DMS 273 (cell line): ENCODE measurements around the gene DZIP1.
A peak's percentile ranks its signal among the peaks of the same experiment; 100 is the strongest.

Source experiments
- DNase-seq: peaks from one replicate; lab custom pipeline; 2025; ENCODE audit not compliant: unreplicated experiment; lab: John Stamatoyannopoulos, UW

Gene DZIP1

GRCh38 chr13:95643936-95644598 is 439 bp downstream of the DZIP1 start:
- DNase-seq: peak; percentile 66

- DNase-seq: peak; percentile 49
Observed at GRCh38 chr13:95643571-95643935, 953 bp downstream of the DZIP1 start.

GRCh38 chr13:95642999-95643398 is 1.5 kb downstream of the DZIP1 start:
- DNase-seq: no peak

GRCh38 chr13:95642028-95642621 is 2.4 kb downstream of the DZIP1 start:
- DNase-seq: no peak

GRCh38 chr13:95641291-95642027 is 3.0 kb downstream of the DZIP1 start:
- DNase-seq: no peak

GRCh38 chr13:95636853-95637252 is 7.7 kb downstream of the DZIP1 start:
- DNase-seq: no peak

- no peak for DNase-seq
Observed at GRCh38 chr13:95630593-95630992, 13.9 kb downstream of the DZIP1 start.

- no peak for DNase-seq
Observed at GRCh38 chr13:95629071-95629470, 15.4 kb downstream of the DZIP1 start.

GRCh38 chr13:95628488-95628887 is 16.0 kb downstream of the DZIP1 start:
- no peak for DNase-seq

- DNase-seq: no peak
Observed at GRCh38 chr13:95627590-95627989, 16.9 kb downstream of the DZIP1 start.

- DNase-seq: no peak
Observed at GRCh38 chr13:95626768-95627167, 17.7 kb downstream of the DZIP1 start.

- peak; percentile 54 for DNase-seq
Observed at GRCh38 chr13:95624020-95624419, 20.5 kb downstream of the DZIP1 start.

- DNase-seq: no peak
Observed at GRCh38 chr13:95623141-95623540, 21.4 kb downstream of the DZIP1 start.

- DNase-seq: no peak
Observed at GRCh38 chr13:95620825-95621498, 23.5 kb downstream of the DZIP1 start.

- no peak for DNase-seq
Observed at GRCh38 chr13:95620030-95620824, 24.3 kb downstream of the DZIP1 start.

- no peak for DNase-seq
Observed at GRCh38 chr13:95615539-95615938, 29.0 kb downstream of the DZIP1 start.

- DNase-seq: no peak
Observed at GRCh38 chr13:95614641-95615245, 29.8 kb downstream of the DZIP1 start.

- no peak for DNase-seq
Observed at GRCh38 chr13:95608640-95609323, 35.7 kb downstream of the DZIP1 start.

GRCh38 chr13:95607366-95607765 is 37.1 kb downstream of the DZIP1 start:
- DNase-seq: no peak
